ENCODE results near the gene OSBPL8.

OSBPL8 gene

DNA sequence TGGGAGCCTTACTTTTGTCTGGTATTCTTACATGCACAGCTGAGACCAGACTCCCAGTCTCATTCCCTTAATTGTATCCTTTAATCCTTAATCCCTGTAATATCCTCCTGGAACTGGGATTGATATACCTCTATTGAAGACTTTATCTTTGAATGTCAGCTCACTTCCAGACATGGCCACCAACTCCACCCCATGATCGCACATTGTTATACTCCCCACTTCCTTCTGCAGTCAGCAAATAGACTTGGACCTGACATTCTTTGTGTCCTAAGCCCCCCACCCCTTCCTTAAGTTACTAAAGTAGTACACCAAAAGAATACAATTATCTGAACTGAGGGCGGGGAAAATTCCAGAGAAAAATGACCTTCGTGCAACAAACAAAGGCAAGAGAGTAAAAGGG lies 8.6 kb upstream of the OSBPL8 start:
- Mint-ChIP-seq H3K4me3 (no peak overlapping the region), H3K4me1 (ENCODE audit: low read depth) (peaks cover 6% of the 10 kb centered on the region), H3K27ac (no peak overlapping the region), H3K36me3 (ENCODE audit: low read depth) (no peaks in the 10 kb centered on the region), H3K9me3 (no peaks in the 10 kb centered on the region), H3K27me3 (ENCODE audit: low read depth) (no peaks in the 10 kb centered on the region)

DNA sequence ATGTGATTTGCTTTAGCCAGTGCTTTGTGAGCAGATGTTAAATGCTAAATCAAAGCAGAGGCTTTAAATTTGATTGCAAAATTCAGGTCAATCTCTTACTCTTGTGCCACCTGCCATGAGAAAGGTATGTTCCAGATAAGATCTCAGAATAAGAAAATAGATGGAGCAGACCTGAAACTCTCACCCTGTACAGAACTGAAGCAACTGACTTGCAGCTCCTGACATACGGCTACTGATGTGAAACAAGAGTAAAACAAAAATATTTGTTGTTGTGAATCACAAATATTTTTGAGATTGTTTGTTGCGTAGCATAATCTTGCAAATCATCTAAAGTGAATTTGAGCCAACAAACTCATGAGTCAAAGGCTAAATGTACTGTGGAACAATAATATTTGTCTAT lies 3.5 kb upstream of the OSBPL8 start:
- Mint-ChIP-seq H3K4me3 (no peak overlapping the region), H3K36me3 (ENCODE audit: low read depth) (peaks cover 3% of the 10 kb centered on the region), H3K27me3 (ENCODE audit: low read depth) (peaks cover 5% of the 10 kb centered on the region), H3K9me3 (no peaks in the 10 kb centered on the region), H3K4me1 (ENCODE audit: low read depth) (peaks cover 3% of the 10 kb centered on the region), H3K27ac (no peak overlapping the region)

DNA sequence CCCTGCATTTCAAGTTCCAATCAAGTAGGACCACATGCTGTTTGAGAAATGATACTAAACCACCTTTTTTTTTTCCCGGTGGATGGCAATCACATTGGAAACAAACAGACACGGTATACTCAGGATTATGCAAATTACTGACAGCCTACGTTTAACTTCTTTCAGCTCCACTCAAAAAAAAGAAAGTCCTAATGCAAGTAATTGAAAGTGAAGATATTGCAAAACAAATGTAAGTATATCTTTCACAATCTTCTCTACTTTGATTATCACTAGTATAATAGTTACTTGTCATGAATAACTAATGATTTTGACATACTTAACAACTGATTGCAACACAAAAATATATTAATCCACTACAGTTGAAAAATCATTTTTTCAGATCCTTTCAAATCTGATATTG lies 2.6 kb upstream of the OSBPL8 start:
- peaks cover 6% of the 10 kb centered on the region for H3K4me1 Mint-ChIP-seq (ENCODE audit: low read depth)

DNA sequence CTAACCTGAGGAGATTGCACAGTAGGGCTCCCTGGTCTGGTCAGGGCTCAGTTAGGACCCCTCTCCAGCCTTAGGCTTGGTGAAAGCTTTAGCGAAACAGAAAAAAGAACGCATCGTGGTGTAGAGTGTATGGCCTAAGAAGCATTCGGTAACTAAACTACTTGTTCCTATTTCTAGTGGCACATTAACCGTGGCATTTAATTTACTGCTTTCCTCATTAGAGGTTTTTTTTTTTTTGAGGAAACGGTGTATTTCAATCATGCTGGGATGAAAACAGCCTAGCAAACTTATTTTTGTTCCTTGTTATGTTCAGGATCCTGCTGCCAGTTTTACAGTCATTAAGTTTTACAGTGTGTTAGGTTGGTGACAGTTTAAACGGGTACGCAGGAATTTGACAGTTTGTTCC lies 518 bp upstream of the OSBPL8 start:
- Mint-ChIP-seq H3K4me1 (ENCODE audit: low read depth) (peaks cover 21% of the 10 kb centered on the region), H3K36me3 (ENCODE audit: low read depth) (peaks cover 16% of the 10 kb centered on the region), H3K4me3 (peak overlapping the region; percentile 92), H3K9me3 (no peaks in the 10 kb centered on the region), H3K27ac (peak overlapping the region; percentile 88), H3K27me3 (ENCODE audit: low read depth) (peaks cover 5% of the 10 kb centered on the region)

More for the DNA sequence above, 2.6 kb upstream of the OSBPL8 start:
- H3K27ac Mint-ChIP-seq = no peak overlapping the region
- H3K9me3 Mint-ChIP-seq = no peaks in the 10 kb centered on the region
- no peak overlapping the region for H3K4me3 Mint-ChIP-seq
- H3K27me3 Mint-ChIP-seq (ENCODE audit: low read depth) = peaks cover 5% of the 10 kb centered on the region
- peaks cover 3% of the 10 kb centered on the region for H3K36me3 Mint-ChIP-seq (ENCODE audit: low read depth)

DNA sequence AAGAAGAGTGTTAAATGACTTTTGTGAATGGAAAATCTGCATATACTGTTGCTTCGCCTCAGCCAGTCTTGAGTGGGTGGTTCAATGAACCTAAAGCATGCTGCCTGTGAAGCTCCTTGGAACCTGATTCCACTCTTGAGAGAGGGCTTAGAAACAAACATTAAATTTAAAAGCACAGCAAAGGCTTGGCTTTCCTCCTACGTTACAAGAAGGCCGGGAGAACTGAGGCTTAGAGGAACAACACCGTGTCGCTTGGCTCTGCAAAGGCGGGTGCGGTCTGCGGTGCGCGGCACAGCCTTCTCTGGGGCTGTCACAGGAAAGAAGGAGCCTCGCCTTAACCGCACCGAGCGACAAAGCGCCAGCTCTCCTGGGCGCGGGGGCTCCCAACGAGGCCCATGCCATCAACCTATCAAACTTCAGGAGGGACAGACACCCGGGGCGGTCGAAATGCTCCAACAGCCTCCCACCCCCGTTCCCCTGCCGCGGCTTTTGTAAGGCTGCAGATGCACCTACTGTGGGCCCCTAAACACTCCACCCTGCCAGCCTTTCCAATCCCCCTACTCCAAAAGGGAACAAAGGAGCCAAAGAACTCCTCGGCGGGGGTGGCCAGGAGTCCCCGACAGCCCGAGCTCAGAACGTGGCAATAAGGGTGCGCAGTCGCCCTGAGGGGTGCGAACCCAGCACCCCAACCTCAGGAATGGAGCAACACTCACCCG lies 729 bp downstream of the OSBPL8 start:
- H3K27me3 Mint-ChIP-seq (ENCODE audit: low read depth) = peaks cover 5% of the 10 kb centered on the region
- peaks cover 16% of the 10 kb centered on the region for H3K36me3 Mint-ChIP-seq (ENCODE audit: low read depth)
- peak overlapping the region; percentile 97 for H3K27ac Mint-ChIP-seq
- peak overlapping the region; percentile 92 for H3K4me3 Mint-ChIP-seq
- H3K9me3 Mint-ChIP-seq = no peaks in the 10 kb centered on the region
- H3K4me1 Mint-ChIP-seq (ENCODE audit: low read depth) = peaks cover 29% of the 10 kb centered on the region

DNA sequence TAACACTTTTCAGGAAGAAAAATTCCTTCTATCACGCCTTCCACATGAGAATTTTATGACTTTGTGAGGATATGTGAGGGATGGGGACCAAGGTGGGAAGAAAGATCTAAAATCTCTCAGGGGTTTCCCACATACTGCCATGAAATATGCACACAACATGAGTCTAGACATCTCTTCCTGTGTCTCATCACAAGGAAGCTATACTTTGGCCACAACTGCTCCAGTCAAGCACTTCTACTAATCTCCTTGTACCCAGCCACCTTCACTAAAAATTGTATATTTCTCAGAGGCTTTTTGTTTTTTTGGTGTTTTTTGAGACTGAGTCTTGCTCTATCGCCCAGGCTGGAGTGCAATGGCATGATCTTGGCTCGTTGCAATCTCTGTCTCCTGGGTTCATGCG lies 3.2 kb downstream of the OSBPL8 start:
- Mint-ChIP-seq H3K4me1 (ENCODE audit: low read depth) (peaks cover 37% of the 10 kb centered on the region), H3K4me3 (peak overlapping the region; percentile 39)

DNA sequence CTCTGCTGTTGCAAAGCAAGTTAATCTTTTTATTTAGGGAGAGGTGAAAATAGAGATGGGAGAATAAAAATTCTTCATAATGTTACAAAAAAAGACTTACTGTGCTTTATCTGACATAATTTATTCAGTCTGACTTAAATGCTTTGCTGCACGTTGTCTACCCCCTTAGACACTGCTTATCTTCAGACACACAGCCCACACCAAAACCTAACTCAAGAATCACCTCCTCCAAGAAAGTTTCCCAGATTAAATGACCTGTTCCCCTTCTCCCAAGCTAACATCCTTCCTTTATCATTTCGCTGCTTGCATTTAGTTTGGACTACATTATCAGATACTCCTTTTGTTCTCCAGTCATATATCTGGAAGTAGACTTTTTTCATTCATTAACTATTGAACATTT lies 3.8 kb downstream of the OSBPL8 start:
- no peaks in the 10 kb centered on the region for H3K27me3 Mint-ChIP-seq (ENCODE audit: low read depth)
- H3K27ac Mint-ChIP-seq = no peak overlapping the region
- H3K9me3 Mint-ChIP-seq = no peaks in the 10 kb centered on the region
- peaks cover 16% of the 10 kb centered on the region for H3K36me3 Mint-ChIP-seq (ENCODE audit: low read depth)
- peak overlapping the region; percentile 16 for H3K4me3 Mint-ChIP-seq
- peaks cover 37% of the 10 kb centered on the region for H3K4me1 Mint-ChIP-seq (ENCODE audit: low read depth)

More for the DNA sequence above, 3.2 kb downstream of the OSBPL8 start:
- H3K9me3 Mint-ChIP-seq = no peaks in the 10 kb centered on the region
- H3K27me3 Mint-ChIP-seq (ENCODE audit: low read depth) = no peaks in the 10 kb centered on the region
- H3K27ac Mint-ChIP-seq = peak overlapping the region; percentile 35
- H3K36me3 Mint-ChIP-seq (ENCODE audit: low read depth) = peaks cover 16% of the 10 kb centered on the region

DNA sequence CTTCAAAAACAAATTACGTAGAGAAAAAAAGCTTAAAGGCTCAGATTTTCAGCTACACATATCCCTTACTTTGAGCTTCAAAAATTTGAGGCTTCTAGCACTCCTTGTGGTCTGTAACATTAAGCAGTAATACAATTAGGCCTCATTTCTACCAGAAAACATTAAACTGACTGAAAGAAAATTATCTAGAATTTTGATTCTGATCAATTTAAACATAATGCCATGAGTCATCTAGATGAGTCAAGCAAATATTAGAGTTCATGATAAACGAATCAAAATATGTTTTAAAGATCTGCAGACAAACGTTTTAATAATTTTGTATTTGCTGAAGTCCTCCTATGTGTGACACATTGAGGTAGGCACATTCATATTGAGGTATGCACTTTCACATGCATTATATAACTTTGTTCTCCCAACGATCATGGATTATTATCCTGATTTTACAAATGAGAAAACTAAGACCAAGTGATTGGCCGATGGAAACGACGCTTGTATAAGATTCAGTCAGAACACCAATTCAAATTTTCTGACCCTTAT lies 4.3 kb downstream of the OSBPL8 start:
- Mint-ChIP-seq H3K27ac (no peak overlapping the region), H3K9me3 (no peaks in the 10 kb centered on the region), H3K36me3 (ENCODE audit: low read depth) (peaks cover 16% of the 10 kb centered on the region), H3K27me3 (ENCODE audit: low read depth) (no peaks in the 10 kb centered on the region), H3K4me3 (no peak overlapping the region), H3K4me1 (ENCODE audit: low read depth) (peaks cover 35% of the 10 kb centered on the region)

DNA sequence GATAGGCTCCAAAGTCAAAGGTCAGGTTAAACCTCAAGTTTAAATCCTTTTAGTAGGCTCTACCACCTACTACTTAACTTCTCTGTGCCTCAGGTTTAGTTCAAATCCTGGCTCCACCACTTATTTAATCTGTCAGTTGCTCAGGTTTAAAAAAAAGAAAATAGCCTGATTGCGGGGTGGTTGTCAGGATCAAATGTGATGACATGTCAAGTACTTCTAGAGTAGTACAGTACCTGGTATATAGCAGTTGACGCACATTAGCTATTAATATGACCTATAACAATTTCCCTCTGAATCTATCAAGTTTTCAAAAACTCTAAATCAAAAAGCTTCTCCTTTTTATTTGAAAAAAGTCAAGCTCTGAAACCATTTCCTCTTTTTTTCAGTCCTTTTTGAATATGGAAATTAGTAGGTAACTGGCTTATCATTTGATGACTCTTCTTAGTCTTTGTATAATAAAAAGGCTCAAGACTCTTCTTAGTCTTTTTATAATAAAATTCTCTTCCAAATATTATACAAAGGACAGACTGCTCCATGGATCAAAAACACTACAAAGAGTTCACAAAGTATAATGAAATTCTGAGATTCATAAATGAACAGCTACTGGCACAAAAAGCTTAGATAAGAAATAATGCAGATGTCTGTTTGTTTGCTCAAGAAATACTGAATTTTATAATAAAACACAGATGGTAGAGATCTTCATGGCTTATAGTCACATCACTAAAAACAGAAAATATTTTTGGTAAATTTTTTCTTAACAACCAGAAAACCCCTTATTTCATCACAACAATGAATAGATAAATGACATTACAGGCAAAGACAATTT lies 5.0 kb downstream of the OSBPL8 start:
- Mint-ChIP-seq H3K4me1 (ENCODE audit: low read depth) (peaks cover 39% of the 10 kb centered on the region), H3K9me3 (no peaks in the 10 kb centered on the region), H3K27me3 (ENCODE audit: low read depth) (no peaks in the 10 kb centered on the region), H3K36me3 (ENCODE audit: low read depth) (peaks cover 16% of the 10 kb centered on the region), H3K4me3 (no peak overlapping the region), H3K27ac (no peak overlapping the region)

DNA sequence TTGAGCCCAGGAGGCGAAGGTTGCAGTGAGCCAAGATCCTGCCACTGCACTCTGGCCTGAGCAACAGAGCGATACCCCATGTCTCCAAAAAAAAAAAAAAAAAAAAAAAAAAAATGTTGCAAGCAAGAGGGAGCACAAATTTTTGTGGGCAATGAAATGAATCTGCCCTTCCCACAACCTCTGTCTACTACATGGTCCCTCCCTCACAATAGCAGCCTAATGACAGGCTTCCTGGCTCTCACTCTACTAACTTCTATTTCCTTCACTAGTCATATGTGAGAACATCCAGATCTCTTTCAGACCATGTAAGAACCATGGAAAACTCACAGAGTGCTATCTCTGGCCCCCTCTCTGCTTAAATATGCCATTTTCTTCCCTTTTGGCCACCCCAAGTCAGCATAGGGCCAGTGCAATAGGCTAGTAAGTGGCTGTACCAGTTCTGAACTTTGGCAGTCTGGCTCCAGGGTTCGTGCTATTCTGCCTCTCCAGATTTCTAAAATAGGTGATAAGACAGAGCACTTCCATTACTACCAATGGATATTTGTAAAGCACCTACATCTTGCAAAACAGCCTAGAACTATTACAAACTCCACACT lies 7.1 kb downstream of the OSBPL8 start:
- Mint-ChIP-seq H3K27ac (no peak overlapping the region), H3K9me3 (no peaks in the 10 kb centered on the region), H3K4me1 (ENCODE audit: low read depth) (peaks cover 44% of the 10 kb centered on the region), H3K36me3 (ENCODE audit: low read depth) (peaks cover 13% of the 10 kb centered on the region), H3K4me3 (no peak overlapping the region), H3K27me3 (ENCODE audit: low read depth) (no peaks in the 10 kb centered on the region)

DNA sequence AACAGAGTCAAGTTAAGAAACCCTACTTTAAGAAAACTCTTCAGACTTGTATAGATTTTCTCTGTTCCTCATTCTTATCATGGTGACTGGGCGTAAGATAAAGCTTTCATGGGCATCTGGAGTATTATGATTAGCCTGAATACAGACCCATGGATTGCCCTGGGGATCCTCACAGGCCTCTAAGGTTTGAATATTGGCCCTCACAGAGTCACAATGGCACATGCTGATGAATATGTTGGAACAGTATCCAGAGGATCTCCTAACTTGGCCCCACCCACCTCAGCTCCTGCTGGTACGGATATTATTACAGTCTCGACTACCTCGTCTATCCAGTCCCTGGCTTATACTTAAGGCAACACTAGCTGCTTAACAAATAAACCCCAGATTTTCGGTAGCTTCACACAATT lies 8.1 kb downstream of the OSBPL8 start:
- Mint-ChIP-seq H3K27me3 (ENCODE audit: low read depth) (no peaks in the 10 kb centered on the region), H3K4me1 (ENCODE audit: low read depth) (peaks cover 44% of the 10 kb centered on the region), H3K4me3 (no peak overlapping the region), H3K36me3 (ENCODE audit: low read depth) (peaks cover 13% of the 10 kb centered on the region), H3K27ac (no peak overlapping the region), H3K9me3 (no peaks in the 10 kb centered on the region)

DNA sequence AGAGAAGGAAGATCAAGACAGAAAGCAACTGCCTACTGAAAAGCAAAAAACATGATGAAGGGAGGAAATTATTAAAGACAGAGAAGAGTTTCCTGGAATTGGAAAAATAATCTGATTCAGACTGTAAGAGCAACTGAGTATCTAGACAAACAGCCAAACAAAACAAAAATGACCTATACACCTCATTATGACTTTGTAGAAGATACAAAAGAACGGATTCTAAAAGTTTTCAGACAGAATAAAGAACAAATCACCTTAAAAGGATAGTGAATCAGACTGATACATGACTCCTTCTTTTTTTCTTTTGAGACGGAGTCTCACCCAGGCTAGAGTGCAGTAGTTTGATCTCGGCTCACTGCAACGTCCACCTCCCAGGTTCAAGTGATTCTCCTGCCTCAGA lies 10.4 kb downstream of the OSBPL8 start:
- H3K4me3 Mint-ChIP-seq = no peak overlapping the region
- peaks cover 28% of the 10 kb centered on the region for H3K4me1 Mint-ChIP-seq (ENCODE audit: low read depth)
- no peaks in the 10 kb centered on the region for H3K36me3 Mint-ChIP-seq (ENCODE audit: low read depth)
- H3K27me3 Mint-ChIP-seq (ENCODE audit: low read depth) = no peaks in the 10 kb centered on the region
- no peak overlapping the region for H3K27ac Mint-ChIP-seq
- no peaks in the 10 kb centered on the region for H3K9me3 Mint-ChIP-seq

DNA sequence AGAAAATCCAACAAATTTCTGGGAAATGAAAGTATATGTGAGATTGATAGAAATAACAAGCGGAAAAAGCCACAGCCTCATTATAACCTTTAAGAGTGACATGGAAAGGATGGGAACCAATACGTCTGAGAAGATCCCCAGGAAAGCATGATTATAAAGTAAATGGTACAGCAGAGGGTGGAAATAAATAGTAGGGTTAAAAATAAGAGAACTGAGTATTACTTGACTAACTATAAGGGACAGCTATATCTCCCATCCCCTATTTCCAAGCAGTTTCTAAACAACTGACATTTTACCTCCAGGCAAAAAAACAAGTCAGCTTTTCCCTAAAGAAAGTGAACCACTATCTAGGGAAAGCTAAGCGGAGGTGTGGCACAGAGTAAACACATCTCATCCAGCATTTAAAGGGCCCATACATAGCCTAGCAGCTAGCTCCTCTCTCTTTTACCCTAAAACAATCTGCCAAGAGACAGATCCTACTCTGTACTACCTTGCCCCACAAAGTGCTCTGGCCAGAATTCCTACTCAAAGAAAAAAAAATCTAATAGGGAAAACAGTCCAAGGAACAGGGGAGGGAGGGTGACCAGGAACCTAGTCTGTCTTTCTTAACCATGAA lies 11.2 kb downstream of the OSBPL8 start:
- H3K4me1 Mint-ChIP-seq (ENCODE audit: low read depth) = peaks cover 28% of the 10 kb centered on the region
- no peaks in the 10 kb centered on the region for H3K27me3 Mint-ChIP-seq (ENCODE audit: low read depth)
- H3K27ac Mint-ChIP-seq = no peak overlapping the region
- no peaks in the 10 kb centered on the region for H3K9me3 Mint-ChIP-seq
- no peak overlapping the region for H3K4me3 Mint-ChIP-seq
- H3K36me3 Mint-ChIP-seq (ENCODE audit: low read depth) = no peaks in the 10 kb centered on the region

DNA sequence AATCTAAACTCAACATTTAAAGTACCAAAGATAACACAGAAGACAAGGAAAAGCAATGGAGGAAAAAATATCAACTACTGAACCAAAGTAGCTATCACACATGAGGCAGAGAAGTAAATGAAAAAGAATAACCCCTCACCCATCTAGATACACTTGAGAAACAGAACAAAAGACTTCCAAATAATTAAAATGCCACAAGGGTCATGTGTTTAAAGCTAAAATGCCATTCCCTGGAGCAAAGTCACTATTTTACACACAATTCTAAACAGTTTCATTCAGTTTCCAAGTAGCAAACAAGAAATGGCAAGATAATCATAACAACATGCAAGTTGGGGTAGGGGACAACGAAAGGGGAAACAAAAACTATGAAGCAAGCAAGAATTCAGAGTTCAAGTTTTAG lies 12.0 kb downstream of the OSBPL8 start:
- Mint-ChIP-seq H3K9me3 (no peaks in the 10 kb centered on the region), H3K4me1 (ENCODE audit: low read depth) (peaks cover 28% of the 10 kb centered on the region), H3K27ac (no peak overlapping the region), H3K27me3 (ENCODE audit: low read depth) (no peaks in the 10 kb centered on the region), H3K36me3 (ENCODE audit: low read depth) (no peaks in the 10 kb centered on the region), H3K4me3 (no peak overlapping the region)
